GM12878 (cell line): ENCODE results near the gene ARID3A. TPM values are rescaled to one million over a fixed set of nuclear protein-coding genes. Genes with fewer than 3 reads are reported as not detected.

Experiments used
- ATAC-seq: fragments of 200-7000 bp; cut with Tn5 transposase; 3 replicates; pipeline ENCODE4 v1.9.1; 2020; ENCODE audit warnings: mild to moderate bottlenecking, moderate library complexity
- BruUV-seq: library from RNA; stranded (reverse); fragments of 400-500 nt; replicated peaks from 2 replicates; lab custom pipeline; 2021; lab: Mats Ljungman, UMichigan
- CTCF ChIA-PET: fragments of 300-600 bp; sonication (Branson Sonifier 250); formaldehyde crosslinking; extraction: SDS; loops from one replicate; lab custom pipeline; 2021; ENCODE audit warnings: inconsistent platforms; lab: Yijun Ruan, JAX
- POLR2A ChIA-PET: fragments of 350-600 bp; formaldehyde crosslinking; extraction: SDS; loops from one replicate; lab custom pipeline; 2021; ENCODE audit warnings: inconsistent platforms; lab: Charles Lee
- RAD21 ChIA-PET: fragments of 300-600 bp; sonication (Branson Sonifier 250); formaldehyde crosslinking; loops from one replicate; lab custom pipeline; 2023; ENCODE audit warnings: antibody characterized with exemption; ENCODE audit not compliant: unreplicated experiment; lab: Charles Lee
- SMC1A ChIA-PET: fragments of 300-600 bp; sonication (Branson Sonifier 250); formaldehyde crosslinking; loops from one replicate; lab custom pipeline; 2023; ENCODE audit not compliant: unreplicated experiment, uncharacterized antibody; lab: Charles Lee
- DNase-seq: peaks from one replicate; pipeline ENCODE4 v3.0.0-alpha.2; 2011; ENCODE audit warnings: low read depth, low spot score
- FAIRE-seq: peaks from 3 replicates; lab custom pipeline; 2011; peaks lifted over from hg19 to GRCh38; lab: Jason Lieb, UNC
- H2AFZ ChIP-seq: 2 replicates; pipeline ENCODE4 v1.6.0; 2011; ENCODE audit warnings: low read depth, low read length, control low read depth; ENCODE audit not compliant: control insufficient read depth
- H3K27ac ChIP-seq: 2 replicates; pipeline ENCODE4 v1.5.1; 2011; ENCODE audit warnings: control low read depth; ENCODE audit not compliant: control insufficient read depth, insufficient read depth
- H3K27me3 ChIP-seq, 2 experiments: replicated peaks in 1 of 2; 2 replicates each; pipeline versions ENCODE4 v1.6.0 to v1.6.1; 2011; ENCODE audit warnings: low read length in 1 of 2; ENCODE audit not compliant: control insufficient read depth in 2 of 2, insufficient read depth in 2 of 2
- H3K36me3 ChIP-seq, 2 experiments: 2 replicates each; pipeline ENCODE4 v1.5.1; 2011; ENCODE audit warnings: low read length in 1 of 2; ENCODE audit not compliant: control insufficient read depth in 2 of 2, insufficient read depth in 2 of 2
- H3K4me1 ChIP-seq: 2 replicates; pipeline ENCODE4 v1.6.1; 2011; ENCODE audit warnings: mild to moderate bottlenecking, low read length, moderate library complexity, mixed read lengths; ENCODE audit not compliant: control insufficient read depth, insufficient read depth
- H3K4me2 ChIP-seq: 2 replicates; pipeline ENCODE4 v1.6.0; 2011; ENCODE audit warnings: control low read depth; ENCODE audit not compliant: control insufficient read depth, insufficient read depth
- H3K4me3 ChIP-seq: fragments of 200-600 bp; sonication (generic); 2 replicates; pipeline ENCODE4 v1.5.1; 2016
- H3K79me2 ChIP-seq: 2 replicates; pipeline ENCODE4 v1.6.0; 2011; ENCODE audit warnings: low read length; ENCODE audit not compliant: control insufficient read depth, insufficient read depth
- H3K9ac ChIP-seq: 2 replicates; pipeline ENCODE4 v1.8.0; 2011; ENCODE audit warnings: low read length, control low read depth, mixed read lengths; ENCODE audit not compliant: control insufficient read depth, insufficient read depth
- H3K9me3 ChIP-seq: replicated peaks from 3 replicates; pipeline ENCODE4 v1.5.1; 2011; ENCODE audit warnings: mild to moderate bottlenecking, low read length; ENCODE audit not compliant: control insufficient read depth, insufficient read depth
- H4K20me1 ChIP-seq: 2 replicates; pipeline ENCODE4 v1.6.0; 2011; ENCODE audit not compliant: control insufficient read depth, insufficient read depth
- BMI1 ChIP-seq: fragments of 450-650 bp; IDR thresholded peaks from 2 replicates; pipeline ENCODE4 v1.6.1; 2016; ENCODE audit warnings: mild to moderate bottlenecking, moderate library complexity, borderline replicate concordance
- MXI1 ChIP-seq: fragments of 150-350 bp; IDR thresholded peaks from 2 replicates; pipeline ENCODE4 v1.6.1; 2011; ENCODE audit warnings: low read depth, mild to moderate bottlenecking, inconsistent platforms, low read length, improper control_type of control experiment
- POLR2A ChIP-seq: IDR thresholded peaks from 2 replicates; pipeline ENCODE4 v1.6.1; 2011; ENCODE audit warnings: low read depth, mild to moderate bottlenecking, low read length
- POU2F2 ChIP-seq: IDR thresholded peaks from 3 replicates; pipeline ENCODE4 v1.6.1; 2011; ENCODE audit warnings: low read depth, mild to moderate bottlenecking, low read length, borderline replicate concordance
- RB1 ChIP-seq: fragments of 450-650 bp; formaldehyde crosslinking; IDR thresholded peaks from 2 replicates; pipeline ENCODE4 v1.6.1; 2017; ENCODE audit warnings: mild to moderate bottlenecking, borderline replicate concordance
- RFX5 ChIP-seq: IDR thresholded peaks from 2 replicates; pipeline ENCODE4 v1.6.1; 2011; ENCODE audit warnings: low read depth, low read length, improper control_type of control experiment
- TCF12 ChIP-seq: IDR thresholded peaks from 2 replicates; pipeline ENCODE4 v1.6.1; 2011; ENCODE audit warnings: low read depth, mild to moderate bottlenecking, low read length
- WRNIP1 ChIP-seq: IDR thresholded peaks from 2 replicates; pipeline ENCODE4 v1.6.1; 2011; ENCODE audit warnings: low read depth, low read length, improper control_type of control experiment, borderline replicate concordance
- WGBS: methylation state at CpG from one replicate; pipeline ENCODE4 v1.1.6; 2016; ENCODE audit warnings: low lambda C conversion rate; ENCODE audit not compliant: insufficient replicate concordance, insufficient coverage; ENCODE audit errors: missing lambda C conversion rate; 5-methylcytosine and 5-hydroxymethylcytosine counted together
- in situ Hi-C: fragments of 300-500 bp; cut with MboI; formaldehyde crosslinking; loops from 9 replicates; pipeline ENCODE4 v1.14.3; 2018; ENCODE audit warnings: mixed read lengths
- intact Hi-C: fragments of 100-400 bp; cut with micrococcal nuclease; formaldehyde crosslinking; loops from one replicate; pipeline ENCODE4 v1.14.2; 2022; ENCODE audit not compliant: unreplicated experiment
- polyA plus RNA-seq, 11 experiments: library from polyadenylated mRNA; depleted of rRNA in 4 of 11; unstranded in 6 of 11; stranded (reverse) in 5 of 11; fragments of >200 nt; fragmentation: Nextera tagmentation in 4 of 11; fragmentation: Illumina TruSeq in 1 of 11; extraction: Ambion mirVana in 4 of 11; extraction: Trizol in 1 of 11; gene quantifications; 1 replicate in 1 of 11; 2 replicates in 10 of 11; pipeline versions ENCODE4 v1.2.1 to v1.2.3, GENCODE V29; 2011 to 2016; ENCODE audit warnings: inconsistent platforms in 2 of 11, missing spikeins in 2 of 11, low read depth in 1 of 11
- total RNA-seq, 4 experiments: library from RNA; depleted of rRNA in 3 of 4; stranded (reverse); fragments of >200 nt in 3 of 4; fragmentation: Illumina TruSeq in 1 of 4; extraction: Trizol in 1 of 4; gene quantifications; 2 replicates each; pipeline versions ENCODE4 v1.2.1 to v1.2.3, GENCODE V29; 2013 to 2021

The ARID3A gene
- total and polyA plus RNA-seq, 10 of the 15 experiments (the other 5 are each of a cell fraction or from before 2014, with no cell fraction given): 0.76 to 70.0 (median 16.7) TPM

DNA sequence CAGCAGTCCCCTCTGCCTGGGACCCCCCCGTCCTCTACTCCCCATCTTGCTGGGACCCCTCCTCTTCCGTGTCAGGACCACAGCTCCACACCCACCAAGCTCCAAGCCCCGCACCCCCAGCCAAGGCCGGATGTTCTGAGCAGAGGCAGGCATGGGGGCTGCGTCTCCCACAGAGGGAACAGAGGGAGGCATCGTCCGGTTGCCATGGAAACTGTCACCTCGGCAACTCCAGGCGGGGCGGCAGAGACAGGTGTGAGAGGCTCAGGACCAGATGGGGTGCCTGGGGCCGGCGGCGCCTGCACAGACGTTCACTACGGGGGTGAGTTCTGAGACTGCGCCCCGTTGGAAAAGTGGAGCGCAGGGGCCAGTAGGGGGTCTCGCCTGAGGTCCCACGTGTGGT lies 27.2 kb upstream of the ARID3A start:
- POLR2A ChIA-PET: interaction anchor here (0.6 kb wide), 1 partner anchor 27 kb away, joined by 4 read pairs; no protein-coding TSS in a partner anchor
- intact Hi-C loops: no loop called here

DNA sequence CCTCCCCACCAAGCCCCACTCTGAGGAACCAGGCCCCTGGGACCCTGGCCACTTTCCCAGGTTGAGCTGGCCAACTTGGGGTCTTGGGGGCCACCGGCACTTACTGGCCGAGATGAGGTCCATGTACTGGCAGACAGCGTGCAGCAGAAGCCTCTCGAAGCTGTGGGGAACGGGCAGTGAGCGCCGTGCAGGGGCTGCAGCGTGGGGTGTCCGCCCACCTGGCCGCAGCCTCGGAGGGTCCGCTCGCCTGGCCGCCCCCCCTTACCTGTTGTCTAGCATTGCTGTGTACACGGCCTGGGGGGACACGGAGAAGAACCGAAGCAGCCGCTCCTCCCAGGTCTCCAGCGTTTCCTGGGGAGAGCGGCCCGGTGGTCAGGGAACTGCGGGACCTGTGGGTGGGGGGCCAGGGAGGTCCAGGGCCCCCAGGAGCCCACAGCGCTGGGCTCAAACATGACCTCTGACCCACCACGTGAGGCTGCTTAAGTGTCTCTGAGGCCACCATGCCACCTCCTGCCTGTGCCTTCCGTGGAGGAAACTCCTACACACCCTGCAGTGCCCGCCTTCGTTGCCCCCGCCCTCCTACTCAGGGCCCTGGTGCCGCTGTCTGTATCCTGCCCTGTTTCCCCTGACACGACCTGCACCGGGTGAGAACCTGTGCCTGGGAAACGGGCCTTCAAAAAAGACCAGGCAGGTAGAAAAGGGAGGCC lies 26.3 kb upstream of the ARID3A start:
- BruUV-seq: no TSS peak
- Histone ChIP-seq H3K9me3 (no peaks in the 10 kb centered on the region), H3K27ac (no peak overlapping the region), H3K9ac (no peak overlapping the region), H3K27me3 (no peaks in the 10 kb centered on the region), H3K36me3 (peaks cover 0 to 6% of the 10 kb centered on the region in 2 experiments; a peak in 2 of 4 replicates), H4K20me1 (no peaks in the 10 kb centered on the region), H3K4me3 (no peak overlapping the region), H2AFZ (no peak overlapping the region), H3K79me2 (no peaks in the 10 kb centered on the region), H3K4me2 (no peak overlapping the region), H3K4me1 (no peaks in the 10 kb centered on the region)
- 76% methylated on average over 28 of the region's 32 CpGs for WGBS
- no peak for DNase-seq
- no peak for FAIRE-seq
- ChIA-PET SMC1A (no interaction called here), POLR2A (no interaction called here), CTCF (no interaction called here), RAD21 (no interaction called here)
- no peak for ATAC-seq
- in situ Hi-C loops (no loop called here), intact Hi-C loops (no loop called here)
- TF ChIP-seq WRNIP1 (no peak), RB1 (no peak)

More for the DNA sequence above, 27.2 kb upstream of the ARID3A start:
- 41% methylated on average over 20 of the region's 20 CpGs for WGBS
- ChIA-PET RAD21 (no interaction called here), CTCF (interaction anchor here (0.8 to 0.9 kb wide), 2 partner anchors 32 to 35 kb away, joined by 3 read pairs; no protein-coding TSS in a partner anchor), SMC1A (no interaction called here)
- H3K36me3 ChIP-seq: peaks cover 0 to 6% of the 10 kb centered on the region in 2 experiments; a peak in 2 of 4 replicates
- no TSS peak for BruUV-seq
- no peaks in the 10 kb centered on the region for H3K27me3 ChIP-seq
- no peak overlapping the region for H3K4me2 ChIP-seq
- H3K4me1 ChIP-seq: no peaks in the 10 kb centered on the region
- no peaks in the 10 kb centered on the region for H3K9me3 ChIP-seq
- no peak overlapping the region for H3K4me3 ChIP-seq
- ATAC-seq: peak; percentile 67
- no peak overlapping the region for H3K9ac ChIP-seq
- in situ Hi-C loops: no loop called here
- H3K79me2 ChIP-seq: no peaks in the 10 kb centered on the region
- H4K20me1 ChIP-seq: no peaks in the 10 kb centered on the region
- peak; percentile 50; the same call in 1 of the 2 replicates for TF ChIP-seq MXI1
- 0 out of 2 replicates have a peak, but pooled peaks have one; percentile 30 for TF ChIP-seq TCF12
- TF ChIP-seq POLR2A: 0 out of 2 replicates have a peak, but pooled peaks have one; percentile 27
- peak; percentile 73 for TF ChIP-seq RFX5
- no peak for TF ChIP-seq POU2F2
- TF ChIP-seq BMI1: peak; percentile 95
- no peak overlapping the region for H3K27ac ChIP-seq
- no peak for FAIRE-seq
- no peak for DNase-seq
- no peak overlapping the region for H2AFZ ChIP-seq
